Measurements from ENCODE around the gene GLP2R.
"Not testable (repeated sequence)": the region's sequence is repeated elsewhere in the genome, so short reads cannot be mapped to it uniquely, and the experiment has no call there.

GLP2R gene

GRCh38 chr17:9825641-9826150 lies at the start of gene GLP2R:
Gene GLP2R, plus strand, starts transcription at chr17:9825924. Its CDS starts 140 bp downstream, at chr17:9826064.
- DNase-seq (ENCODE audit: low spot score), result no peak

GRCh38 chr17:9776911-9777310 lies 48.8 kb upstream of the GLP2R start:
- DNase-seq (ENCODE audit: low spot score), result no peak

GRCh38 chr17:9780552-9780951 lies 45.2 kb upstream of the GLP2R start:
- DNase-seq (ENCODE audit: low spot score), result no peak

- DNase-seq (ENCODE audit: low spot score), result no peak
Measured at GRCh38 chr17:9783050-9783449, 42.7 kb upstream of the GLP2R start.

GRCh38 chr17:9783465-9783864 lies 42.3 kb upstream of the GLP2R start:
- not testable (repeated sequence) for DNase-seq (ENCODE audit: low spot score)

- DNase-seq (ENCODE audit: low spot score), result no peak
Measured at GRCh38 chr17:9784544-9784943, 41.2 kb upstream of the GLP2R start.

- DNase-seq (ENCODE audit: low spot score), result no peak
Measured at GRCh38 chr17:9788601-9789000, 37.1 kb upstream of the GLP2R start.

- DNase-seq (ENCODE audit: low spot score), result no peak
Measured at GRCh38 chr17:9790316-9790715, 35.4 kb upstream of the GLP2R start.

- no peak for DNase-seq (ENCODE audit: low spot score)
Measured at GRCh38 chr17:9790889-9791876, 34.5 kb upstream of the GLP2R start, which contains the start of gene DHRS7C. Gene DHRS7C, minus strand, starts transcription at chr17:9791592. Its CDS starts 308 bp downstream, at chr17:9791284.

- no peak for DNase-seq (ENCODE audit: low spot score)
Measured at GRCh38 chr17:9792181-9792840, 33.4 kb upstream of the GLP2R start.

- DNase-seq (ENCODE audit: low spot score), result no peak
Measured at GRCh38 chr17:9798008-9798407, 27.7 kb upstream of the GLP2R start.

- DNase-seq (ENCODE audit: low spot score), result no peak
Measured at GRCh38 chr17:9798724-9799123, 27.0 kb upstream of the GLP2R start.

GRCh38 chr17:9801505-9801904 lies 24.2 kb upstream of the GLP2R start:
- no peak for DNase-seq (ENCODE audit: low spot score)

GRCh38 chr17:9802294-9802693 lies 23.4 kb upstream of the GLP2R start:
- DNase-seq (ENCODE audit: low spot score), result peak; percentile 31

- DNase-seq (ENCODE audit: low spot score), result no peak
Measured at GRCh38 chr17:9802697-9803096, 23.0 kb upstream of the GLP2R start.

- DNase-seq (ENCODE audit: low spot score), result no peak
Measured at GRCh38 chr17:9805769-9806168, 20.0 kb upstream of the GLP2R start.

GRCh38 chr17:9806699-9807098 lies 19.0 kb upstream of the GLP2R start:
- no peak for DNase-seq (ENCODE audit: low spot score)

GRCh38 chr17:9809409-9809808 lies 16.3 kb upstream of the GLP2R start:
- DNase-seq (ENCODE audit: low spot score), result no peak

- no peak for DNase-seq (ENCODE audit: low spot score)
Measured at GRCh38 chr17:9810100-9810949, 15.4 kb upstream of the GLP2R start.

GRCh38 chr17:9811086-9811485 lies 14.6 kb upstream of the GLP2R start:
- DNase-seq (ENCODE audit: low spot score), result no peak

- DNase-seq (ENCODE audit: low spot score), result no peak
Measured at GRCh38 chr17:9811537-9811936, 14.2 kb upstream of the GLP2R start.

GRCh38 chr17:9813166-9813565 lies 12.6 kb upstream of the GLP2R start:
- no peak for DNase-seq (ENCODE audit: low spot score)
